ENCODE data around the gene PIK3C2A. TPM values are rescaled to one million over a fixed set of nuclear protein-coding genes. Genes with fewer than 3 reads are reported as not detected.

Gene PIK3C2A
- total RNA-seq, 2 experiments from 2014 or later, result 21.5 to 24.9 TPM

Other genes with a start within 250 kb of the PIK3C2A start
- under 1 TPM; 0.47 to 0.50 TPM for gene PLEKHA7, start 193.6 kb downstream of the PIK3C2A start, total RNA-seq
- 1,000 to 10,000 TPM in 1 of 2 experiments, 100 to 1,000 TPM in 1; 986 to 1,008 TPM for gene RPS13, start 130.3 kb downstream of the PIK3C2A start, total RNA-seq
- gene NUCB2, start 68.8 kb upstream of the PIK3C2A start, total RNA-seq, result 100 to 1,000 TPM; 187 to 210 TPM
- 1 to 10 TPM; 1.5 to 1.9 TPM for gene NCR3LG1, start 143.8 kb upstream of the PIK3C2A start, total RNA-seq
- gene KCNJ11, start 180.7 kb upstream of the PIK3C2A start, total RNA-seq, result 1 to 10 TPM; 4.2 to 5.7 TPM

Data from activated CD8-positive, alpha-beta T cell treated with anti-CD3 and anti-CD28 coated beads, Interleukin-2, amount 10 ng/mL, durations not matched to agents 7 days and 5 days (primary cell).